KOPT-K1 (cell line): ENCODE data around the gene CDT1.
"Not testable (repeated sequence)": the region's sequence is repeated elsewhere in the genome, so short reads cannot be mapped to it uniquely, and the experiment has no call there.

Experiments
- H3K27ac ChIP-seq: fragments of 200-600 bp; sonication (generic); 2 replicates; pipeline ENCODE4 v1.5.1; 2016; ENCODE audit warnings: antibody characterized with exemption, mild to moderate bottlenecking, low read depth, low read length; ENCODE audit not compliant: poor library complexity, severe bottlenecking
- H3K36me3 ChIP-seq: fragments of 200-600 bp; sonication (generic); 2 replicates; pipeline ENCODE4 v1.5.1; 2017; ENCODE audit warnings: antibody characterized with exemption, mild to moderate bottlenecking, low read length, moderate library complexity; ENCODE audit not compliant: insufficient read depth
- H3K9me3 ChIP-seq: fragments of 200-600 bp; sonication (generic); 2 replicates; pipeline ENCODE4 v1.5.1; 2017; ENCODE audit warnings: antibody characterized with exemption, low read length, mild to moderate bottlenecking; ENCODE audit not compliant: insufficient read depth, poor library complexity, severe bottlenecking

CDT1 gene

DNA sequence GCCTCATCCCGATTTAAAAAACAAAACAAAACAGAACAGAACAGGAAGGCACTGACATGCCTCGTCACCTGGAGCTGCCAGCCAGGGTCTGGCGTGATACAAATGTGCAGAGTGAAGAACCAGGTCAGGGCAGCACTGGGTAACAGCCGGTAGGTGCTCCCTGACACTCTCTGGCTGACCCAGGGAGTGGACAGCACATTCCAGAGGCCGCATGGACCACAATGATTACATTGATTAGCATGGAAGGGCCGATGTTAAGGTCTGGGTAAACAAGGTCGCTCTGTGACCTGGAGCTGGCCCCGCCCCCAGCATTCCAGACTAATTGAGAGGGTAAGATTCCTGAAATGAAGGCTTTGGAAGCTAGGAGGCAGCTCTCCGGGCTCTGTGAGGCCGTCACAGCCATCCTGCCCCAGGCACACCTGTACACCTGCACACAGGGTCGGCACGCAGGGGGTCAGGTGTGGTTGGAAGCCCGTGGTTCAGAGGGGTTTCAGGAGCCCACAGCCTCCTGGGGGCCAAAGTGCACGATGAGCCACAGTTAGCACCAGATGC, 40.0 kb upstream of the CDT1 start:
- H3K27ac ChIP-seq = no peak overlapping the region
- peaks cover 73% of the 10 kb centered on the region for H3K36me3 ChIP-seq
- H3K9me3 ChIP-seq = no peaks in the 10 kb centered on the region

DNA sequence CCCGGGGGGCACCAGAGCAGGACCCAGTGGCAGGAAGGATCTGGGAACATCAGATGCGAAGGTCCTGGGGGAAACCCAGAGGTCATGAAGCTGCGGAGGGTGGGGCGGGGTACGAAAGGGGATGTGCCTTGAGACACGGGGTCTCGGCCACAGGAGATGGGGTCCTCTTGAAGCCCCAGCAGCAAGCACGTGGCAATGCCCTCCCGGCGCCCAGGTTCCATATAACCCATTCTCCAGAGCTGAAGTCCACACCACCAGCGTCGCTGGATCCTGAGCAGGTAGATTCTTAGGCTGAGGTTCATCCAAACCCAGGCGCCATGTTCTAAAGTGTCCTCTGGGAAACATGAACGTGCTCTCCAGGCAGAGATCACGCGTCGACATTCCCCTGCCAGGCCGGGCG, 39.5 kb upstream of the CDT1 start:
- H3K36me3 ChIP-seq = peaks cover 73% of the 10 kb centered on the region
- no peak overlapping the region for H3K27ac ChIP-seq
- H3K9me3 ChIP-seq = no peaks in the 10 kb centered on the region

DNA sequence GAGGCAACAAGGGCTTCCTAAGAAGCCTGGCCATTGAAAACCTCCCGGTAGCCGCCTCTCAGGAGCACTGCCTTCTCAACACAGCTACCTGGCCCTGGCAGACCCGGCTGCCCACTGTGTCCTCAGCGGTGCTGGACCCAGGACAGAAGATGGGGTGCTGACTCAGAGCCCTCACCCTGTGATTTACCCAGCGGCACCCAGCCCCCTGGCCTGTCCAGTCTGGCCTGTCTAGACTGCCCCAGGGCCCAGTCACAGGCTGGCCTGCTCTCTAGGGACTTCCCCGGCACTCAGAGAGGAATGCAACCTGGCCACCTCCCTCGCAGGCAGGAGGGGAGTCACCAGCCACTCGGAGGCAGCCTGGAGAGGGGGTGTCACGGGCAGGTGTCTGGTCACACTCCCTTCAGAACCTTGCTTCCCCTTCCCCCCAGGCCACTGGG, 38.7 kb upstream of the CDT1 start:
- peak overlapping the region; percentile 9 for H3K27ac ChIP-seq
- peaks cover 79% of the 10 kb centered on the region for H3K36me3 ChIP-seq
- H3K9me3 ChIP-seq = no peaks in the 10 kb centered on the region

DNA sequence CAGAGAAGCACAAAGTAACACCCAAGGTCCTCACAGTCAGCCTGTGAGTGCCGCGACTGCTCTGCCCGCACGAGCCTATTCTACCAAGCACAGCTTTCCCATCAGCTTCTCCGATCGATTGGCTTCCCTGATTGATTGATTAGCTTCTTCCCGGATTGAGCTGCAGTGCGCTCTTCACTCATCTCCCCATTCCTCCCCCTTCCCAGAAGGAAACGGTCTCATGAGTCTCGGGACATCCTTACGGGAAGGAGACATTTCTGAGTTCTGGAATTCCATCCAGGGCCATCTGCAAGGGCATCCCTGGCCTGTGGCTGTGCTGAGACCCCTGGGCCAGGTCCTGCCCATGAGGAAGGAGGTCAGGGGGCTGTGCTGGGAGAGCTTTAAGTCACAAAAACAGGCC, 36.6 kb upstream of the CDT1 start:
- Histone ChIP-seq H3K27ac (no peak overlapping the region), H3K36me3 (peaks cover 82% of the 10 kb centered on the region), H3K9me3 (no peaks in the 10 kb centered on the region)

DNA sequence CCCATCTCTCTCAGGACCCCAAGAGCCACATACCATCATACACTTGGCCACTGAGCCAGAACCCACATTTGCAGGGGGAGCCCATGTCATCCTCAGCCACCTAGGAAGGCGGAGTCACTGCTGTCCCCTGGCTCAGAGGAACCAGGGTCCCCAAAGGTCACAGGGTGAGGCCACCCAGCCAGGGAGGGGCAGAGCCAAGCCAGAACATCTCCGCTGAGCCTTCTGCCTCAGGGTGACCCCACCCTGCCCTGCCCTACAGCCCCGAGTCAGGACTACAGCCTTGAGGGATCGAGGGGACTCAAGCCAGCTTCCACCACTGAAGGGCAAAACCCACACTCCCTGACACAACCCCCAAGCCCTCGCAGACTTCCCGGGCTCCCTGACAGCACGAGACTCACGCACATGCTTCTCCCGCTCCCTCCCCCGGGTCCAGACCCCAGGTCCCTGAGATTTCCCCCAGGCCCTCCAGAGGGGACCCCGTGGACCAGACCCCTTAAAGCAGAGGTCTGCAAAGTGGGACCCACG, 36.0 kb upstream of the CDT1 start:
- no peak overlapping the region for H3K27ac ChIP-seq
- no peaks in the 10 kb centered on the region for H3K9me3 ChIP-seq
- peaks cover 82% of the 10 kb centered on the region for H3K36me3 ChIP-seq

GRCh38 chr16:88768071-88768783, 35.4 kb upstream of the CDT1 start:
- no peaks in the 10 kb centered on the region for H3K9me3 ChIP-seq
- no peak overlapping the region for H3K27ac ChIP-seq
- H3K36me3 ChIP-seq = peaks cover 82% of the 10 kb centered on the region

DNA sequence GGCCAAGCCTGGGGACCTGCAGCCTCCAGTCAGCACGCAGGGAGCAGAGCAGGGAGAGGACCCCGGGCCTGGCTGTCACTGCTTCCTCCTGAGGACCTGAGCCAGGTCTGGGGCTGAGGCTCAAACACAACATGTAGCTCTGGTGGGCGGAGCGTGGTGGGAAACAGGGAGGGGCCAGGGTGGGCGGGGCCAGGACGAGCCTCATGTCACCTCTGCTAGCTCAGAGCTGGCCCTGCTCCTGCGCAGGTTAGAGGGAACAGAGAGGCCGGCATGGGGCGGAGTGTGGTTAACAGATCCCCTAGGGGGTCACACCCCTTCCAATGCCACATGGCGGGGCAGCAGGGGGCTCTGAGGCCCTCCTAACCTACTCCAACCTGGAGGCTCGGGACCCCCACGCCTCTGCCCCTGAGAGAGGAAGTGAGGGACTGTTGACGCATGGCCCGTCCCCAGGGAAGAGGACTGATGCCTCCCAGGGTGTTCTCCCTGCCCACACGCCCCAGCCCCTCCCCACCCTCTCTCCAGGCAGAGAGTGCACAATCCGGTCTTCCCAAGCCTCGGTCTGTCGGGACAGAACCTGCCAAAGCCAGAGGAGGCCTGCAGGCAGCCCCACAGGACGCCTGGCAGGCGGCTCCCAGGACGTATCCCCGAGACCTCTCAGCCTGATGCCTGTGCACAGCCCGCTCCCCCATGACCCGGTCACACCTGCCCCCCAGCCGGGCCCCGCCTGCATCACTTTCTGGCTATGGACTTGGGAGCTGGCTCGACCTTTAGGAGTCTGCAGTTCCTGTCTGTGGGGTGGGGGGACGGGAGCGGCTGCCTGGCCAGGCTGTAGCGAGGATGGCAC, 33.8 kb upstream of the CDT1 start:
- H3K36me3 ChIP-seq = peaks cover 79% of the 10 kb centered on the region

DNA sequence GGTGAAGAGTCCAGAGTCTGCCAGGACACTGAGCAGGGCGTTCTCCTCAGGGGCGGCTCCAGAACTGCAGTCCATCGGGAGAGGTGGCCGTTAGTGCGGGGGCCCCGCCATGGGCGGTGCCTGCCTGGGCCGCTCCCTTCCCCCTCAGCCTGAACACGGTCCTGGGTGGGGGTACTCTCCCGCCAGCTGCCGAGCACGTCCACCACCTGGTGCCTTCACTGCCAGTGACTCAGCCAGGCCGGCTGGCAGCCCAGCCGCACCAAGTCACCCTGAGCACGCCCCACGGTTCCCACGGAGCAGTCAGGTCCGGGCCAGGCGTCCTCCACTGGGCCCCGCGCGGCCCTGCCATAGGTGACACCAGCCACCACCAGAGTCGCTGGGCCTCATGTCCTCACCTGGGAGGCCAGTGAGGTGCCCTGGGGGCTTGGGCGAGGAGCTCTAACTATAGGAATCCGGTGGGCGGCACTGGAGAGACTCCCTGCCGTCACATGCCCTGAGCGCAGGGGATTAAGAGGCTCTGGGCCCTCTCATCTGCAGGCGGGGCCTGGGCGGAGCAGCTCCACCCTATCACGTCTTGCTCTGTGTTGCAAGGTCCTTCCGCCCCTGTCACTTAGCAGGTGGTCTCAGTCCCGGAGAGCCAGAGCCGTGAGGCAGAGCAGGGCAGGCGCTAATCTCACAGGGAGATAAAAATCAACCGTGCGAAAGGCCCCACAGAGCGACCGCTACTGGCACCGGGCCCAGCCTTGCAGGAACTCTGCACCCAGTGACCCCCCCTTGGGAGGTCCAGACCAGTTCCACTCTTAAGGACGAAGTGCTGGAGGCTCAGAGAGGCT, 32.9 kb upstream of the CDT1 start:
- H3K9me3 ChIP-seq = no peaks in the 10 kb centered on the region
- H3K27ac ChIP-seq = no peak overlapping the region
- H3K36me3 ChIP-seq = peaks cover 79% of the 10 kb centered on the region

More for the DNA sequence above, 33.8 kb upstream of the CDT1 start:
- H3K9me3 ChIP-seq = no peaks in the 10 kb centered on the region
- no peak overlapping the region for H3K27ac ChIP-seq

GRCh38 chr16:88771294-88771772, 32.3 kb upstream of the CDT1 start:
- Histone ChIP-seq H3K36me3 (peaks cover 76% of the 10 kb centered on the region), H3K27ac (no peak overlapping the region), H3K9me3 (no peaks in the 10 kb centered on the region)

- H3K9me3 ChIP-seq, H3K27ac ChIP-seq: not testable (repeated sequence)
- H3K36me3 ChIP-seq = peaks cover 76% of the 10 kb centered on the region; the same call in 1 of the 2 replicates
Observed at GRCh38 chr16:88771781-88772180, 31.8 kb upstream of the CDT1 start.

DNA sequence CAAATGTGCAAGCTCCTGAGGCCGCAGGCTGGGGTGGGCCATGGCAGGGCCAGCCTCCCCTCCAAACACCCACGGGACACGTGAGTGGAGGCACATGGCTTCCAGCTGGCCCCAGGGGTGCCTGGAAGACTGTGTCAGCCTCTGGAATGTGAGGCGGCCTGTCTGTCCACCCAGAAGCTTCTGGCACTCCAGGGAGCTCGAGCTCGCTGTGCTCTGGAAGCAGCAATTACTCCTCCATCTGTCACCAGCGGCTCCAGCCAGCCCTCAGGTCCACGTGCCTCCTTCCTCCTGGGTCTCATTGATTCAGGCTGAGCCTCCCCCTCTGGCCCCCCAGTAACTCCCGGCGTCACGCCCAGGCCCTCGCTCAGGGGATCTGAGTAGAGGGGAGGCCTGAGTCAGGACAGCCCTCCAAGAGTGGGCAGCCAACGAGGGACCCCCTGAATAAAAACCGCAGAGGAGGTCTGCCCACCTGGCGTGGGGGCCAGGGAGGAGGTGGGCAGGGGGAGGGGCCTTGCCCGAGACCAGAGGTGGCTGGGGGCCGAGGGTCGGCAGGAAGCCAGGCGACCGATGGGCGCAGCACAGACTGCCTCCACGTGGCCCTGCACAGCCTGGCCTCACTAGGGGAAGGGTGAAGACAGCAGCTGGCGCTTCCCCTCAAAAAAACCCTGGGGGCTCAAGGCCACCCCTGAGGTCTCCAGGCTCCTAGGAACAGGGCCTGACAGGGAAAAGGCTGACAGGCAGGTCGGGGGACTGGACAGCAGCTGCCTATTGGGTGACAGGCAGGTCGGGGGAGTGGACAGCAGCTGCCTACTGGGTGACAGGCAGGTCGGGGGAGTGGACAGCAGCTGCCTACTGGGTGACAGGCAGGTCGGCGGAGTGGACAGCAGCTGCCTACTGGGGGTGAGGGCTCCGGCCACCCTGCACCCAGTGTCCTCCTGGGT, 30.4 kb upstream of the CDT1 start:
- Histone ChIP-seq H3K36me3 (peaks cover 84% of the 10 kb centered on the region; the same call in 1 of the 2 replicates), H3K27ac (no peak overlapping the region), H3K9me3 (no peaks in the 10 kb centered on the region)

- Histone ChIP-seq H3K27ac (no peak overlapping the region), H3K36me3 (peaks cover 86% of the 10 kb centered on the region)
Observed at GRCh38 chr16:88773812-88774291, 29.7 kb upstream of the CDT1 start.

DNA sequence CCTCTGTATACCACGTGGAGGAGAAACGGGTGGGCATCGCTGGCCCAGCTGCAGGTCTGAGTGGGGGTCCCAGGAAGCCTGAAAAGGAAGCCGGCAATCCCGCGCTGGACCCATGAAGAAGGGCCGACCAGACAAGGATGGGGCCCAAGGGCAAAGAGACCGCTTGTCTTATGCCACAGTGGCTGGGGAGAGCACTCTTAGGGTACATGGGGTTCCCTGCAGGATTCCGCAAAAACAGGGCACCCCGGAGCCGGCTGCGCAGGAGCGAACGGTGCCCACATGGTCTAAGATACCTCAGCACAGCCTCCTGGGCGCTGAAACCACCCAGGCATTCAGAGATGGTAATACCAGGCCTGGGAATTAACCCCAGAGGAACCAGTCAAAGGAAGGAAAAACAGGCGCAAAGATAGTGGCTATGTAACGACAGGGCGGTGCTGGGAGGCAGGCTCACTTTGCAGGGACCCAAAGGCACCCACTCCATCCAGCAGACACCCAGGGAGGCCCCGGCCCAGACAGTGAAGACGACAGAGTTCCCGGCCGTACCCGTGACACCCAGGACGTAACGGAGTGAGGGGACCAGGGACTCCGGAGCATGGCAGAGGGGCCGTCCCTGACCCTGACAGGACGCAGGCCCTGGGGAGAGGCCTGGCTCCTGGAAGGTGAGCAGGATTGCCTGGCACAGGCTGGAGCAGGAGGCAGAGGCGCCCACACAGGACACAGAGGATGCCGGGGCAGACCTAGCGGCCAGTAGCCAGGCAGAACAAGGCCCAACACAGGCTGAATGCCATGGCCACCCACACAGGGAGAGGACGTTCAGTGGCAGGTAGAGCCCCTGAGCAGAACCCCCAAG, 28.8 kb upstream of the CDT1 start:
- H3K27ac ChIP-seq = no peak overlapping the region
- peaks cover 86% of the 10 kb centered on the region for H3K36me3 ChIP-seq
- no peaks in the 10 kb centered on the region for H3K9me3 ChIP-seq

More at GRCh38 chr16:88773812-88774291, 29.7 kb upstream of the CDT1 start:
- no peaks in the 10 kb centered on the region for H3K9me3 ChIP-seq
